ENCODE data around the gene HYPK. TPM values are rescaled to one million over a fixed set of nuclear protein-coding genes. Genes with fewer than 3 reads are reported as not detected.

Gene HYPK
- total RNA-seq, 2 donors from 2014 or later, result 15.0 to 16.5 TPM

DNA sequence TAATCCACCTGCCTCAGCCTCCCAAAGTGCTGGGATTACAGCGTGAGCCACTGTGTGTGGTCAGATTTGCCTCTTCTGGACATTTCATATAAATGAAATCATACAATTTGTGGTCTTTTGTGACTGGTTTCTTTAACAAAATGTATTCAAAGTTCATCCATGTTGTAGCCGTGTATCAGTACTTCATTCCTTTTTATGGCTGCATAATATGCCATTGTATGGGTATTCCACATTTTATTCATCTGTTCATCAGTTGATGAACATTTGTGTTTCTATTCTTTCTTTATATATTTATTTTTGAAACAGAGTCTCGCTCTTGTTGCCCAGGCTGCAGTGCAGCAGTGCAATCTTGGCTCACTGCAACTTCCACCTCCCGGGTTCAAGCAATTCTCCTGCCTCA, 52.2 kb downstream of the HYPK start:
- Histone ChIP-seq H3K4me3 (no peak overlapping the region), H3K27me3 (no peaks in the 10 kb centered on the region), H3K4me1 (no peaks in the 10 kb centered on the region), H3K9me3 (no peaks in the 10 kb centered on the region), H3K27ac (no peak overlapping the region), H3K36me3 (no peaks in the 10 kb centered on the region)
- TF ChIP-seq CTCF (IDR thresholded peaks at IDR 0.05), result no peak
- no peak for DNase-seq (ENCODE audit: low spot score)

MicroRNA genes within 50 kb of the gene (microRNA counts, 767-probe panel; counts per million panel counts)
- microRNA hsa-miR-1282, result 0 to 31.0 counts per million in 2 donors

Small RNA genes within 50 kb of the gene (microRNA-seq; reads per million reads assigned to microRNA genes)
- gene MIR1282 (ENCODE audit: borderline number of aligned reads in 2 of 2, borderline replicate concordance in 1 of 2), result 0 reads per million in 2 donors

Other genes with a start within 250 kb of the HYPK start
- gene PPIP5K1, start 210.4 kb upstream of the HYPK start, total RNA-seq, result 10 to 100 TPM in 1 of 2 donors, 1 to 10 TPM in 1; 8.3 to 12.3 TPM
- 1 to 10 TPM in 1 of 2 donors, not detected in 1; 4.6 TPM for gene CKMT1B, start 206.6 kb upstream of the HYPK start, total RNA-seq
- gene STRC, start 181.8 kb upstream of the HYPK start, total RNA-seq, result under 1 TPM in 1 of 2 donors, not detected in 1; 0.39 TPM
- gene CATSPER2, start 151.8 kb upstream of the HYPK start, total RNA-seq, result 1 to 10 TPM in 1 of 2 donors, under 1 TPM in 1; 0.26 to 1.7 TPM
- gene CKMT1A, start 106.7 kb upstream of the HYPK start, total RNA-seq, result 1 to 10 TPM; 1.9 to 3.3 TPM
- gene PDIA3, start 54.2 kb upstream of the HYPK start, total RNA-seq, result 10 to 100 TPM; 77.9 to 82.4 TPM
- 1 to 10 TPM; 2.4 to 2.6 TPM for gene ELL3, start 23.6 kb upstream of the HYPK start, total RNA-seq
- 100 to 1,000 TPM; 651 to 803 TPM for gene SERF2, start 8.3 kb upstream of the HYPK start, total RNA-seq
- under 1 TPM in 1 of 2 donors, not detected in 1; 0.71 TPM for gene SERINC4, start 379 bp upstream of the HYPK start, total RNA-seq
- 10 to 100 TPM; 12.3 to 16.6 TPM for gene MFAP1, start 24.1 kb downstream of the HYPK start, total RNA-seq
- gene WDR76, start 26.4 kb downstream of the HYPK start, total RNA-seq, result 1 to 10 TPM; 1.7 to 3.7 TPM

All from right atrium auricular region (tissue), 2 donors.